NCI-H774 (cell line): Measurements from ENCODE around the gene BIRC5.

Source experiments
- DNase-seq: peaks from one replicate; lab custom pipeline; 2025; lab: John Stamatoyannopoulos, UW

BIRC5 gene

DNA sequence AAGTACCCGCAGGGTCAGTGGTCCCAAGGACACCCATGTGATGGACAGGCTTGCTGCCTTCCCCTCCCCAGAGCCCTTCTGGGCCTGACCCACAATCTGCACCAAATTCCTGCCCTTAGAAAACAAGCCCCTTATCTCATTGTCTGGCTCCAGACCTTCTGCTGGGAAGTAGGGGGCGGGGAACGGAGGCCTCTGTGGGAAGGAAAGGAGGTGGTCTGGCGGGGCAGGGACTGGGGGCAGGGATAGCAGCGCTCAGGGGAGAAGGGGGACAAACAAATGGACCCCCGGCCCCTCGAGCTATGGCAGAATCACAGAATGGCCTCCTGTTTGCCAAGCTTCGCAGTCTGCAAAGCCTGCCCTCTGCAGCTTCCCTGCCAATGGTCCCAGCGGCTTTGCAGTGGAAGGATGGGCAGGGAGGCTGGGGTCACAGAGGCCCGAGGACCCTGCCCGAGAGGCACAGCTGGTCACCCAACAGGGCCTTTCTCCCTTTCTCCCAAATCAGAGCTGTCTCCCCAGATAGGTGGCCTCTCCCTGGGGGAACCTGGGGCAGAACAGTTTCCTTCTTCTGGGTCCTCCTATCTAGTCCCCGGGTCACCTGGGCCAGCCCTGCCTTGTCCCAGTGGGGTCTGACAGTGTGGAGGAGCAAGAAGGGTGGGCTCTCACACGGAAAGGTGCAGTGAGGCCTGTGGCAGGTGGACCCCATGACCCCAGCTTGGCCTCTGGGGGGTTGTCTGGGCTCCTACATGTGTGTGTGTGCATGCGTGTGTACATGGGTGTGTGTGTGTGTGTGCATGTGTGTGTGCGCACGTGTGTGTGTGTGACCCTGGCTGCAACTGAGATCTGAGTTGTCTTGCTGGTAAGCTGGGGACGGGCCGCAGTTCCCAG, 42.9 kb downstream of the BIRC5 start:
- no peak for DNase-seq

DNA sequence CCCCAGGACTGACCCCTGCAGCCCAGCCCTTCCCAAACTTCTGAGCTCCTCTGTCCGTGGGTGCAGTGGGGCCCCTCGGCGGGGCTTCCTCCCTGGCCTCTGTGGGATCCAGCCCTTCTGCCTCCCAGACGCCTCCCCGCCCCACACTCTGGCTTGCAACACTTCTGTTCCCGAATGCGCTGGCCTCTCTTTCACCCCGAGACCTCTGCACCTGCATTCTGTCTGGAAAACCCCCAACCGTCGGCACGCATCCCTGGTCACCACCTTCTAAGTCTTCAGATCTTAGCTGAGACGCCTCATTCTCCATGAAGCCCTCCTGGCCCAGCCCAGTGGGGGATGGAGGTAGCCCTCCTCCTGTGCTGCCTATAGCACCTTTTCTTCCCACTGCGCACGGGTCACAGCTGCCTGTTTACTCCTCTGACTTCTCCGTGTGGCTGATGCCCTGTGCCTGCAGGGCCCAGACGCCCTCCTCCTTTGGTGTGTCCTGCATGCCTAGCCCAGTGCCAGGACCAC, 43.8 kb downstream of the BIRC5 start:
- no peak for DNase-seq

DNA sequence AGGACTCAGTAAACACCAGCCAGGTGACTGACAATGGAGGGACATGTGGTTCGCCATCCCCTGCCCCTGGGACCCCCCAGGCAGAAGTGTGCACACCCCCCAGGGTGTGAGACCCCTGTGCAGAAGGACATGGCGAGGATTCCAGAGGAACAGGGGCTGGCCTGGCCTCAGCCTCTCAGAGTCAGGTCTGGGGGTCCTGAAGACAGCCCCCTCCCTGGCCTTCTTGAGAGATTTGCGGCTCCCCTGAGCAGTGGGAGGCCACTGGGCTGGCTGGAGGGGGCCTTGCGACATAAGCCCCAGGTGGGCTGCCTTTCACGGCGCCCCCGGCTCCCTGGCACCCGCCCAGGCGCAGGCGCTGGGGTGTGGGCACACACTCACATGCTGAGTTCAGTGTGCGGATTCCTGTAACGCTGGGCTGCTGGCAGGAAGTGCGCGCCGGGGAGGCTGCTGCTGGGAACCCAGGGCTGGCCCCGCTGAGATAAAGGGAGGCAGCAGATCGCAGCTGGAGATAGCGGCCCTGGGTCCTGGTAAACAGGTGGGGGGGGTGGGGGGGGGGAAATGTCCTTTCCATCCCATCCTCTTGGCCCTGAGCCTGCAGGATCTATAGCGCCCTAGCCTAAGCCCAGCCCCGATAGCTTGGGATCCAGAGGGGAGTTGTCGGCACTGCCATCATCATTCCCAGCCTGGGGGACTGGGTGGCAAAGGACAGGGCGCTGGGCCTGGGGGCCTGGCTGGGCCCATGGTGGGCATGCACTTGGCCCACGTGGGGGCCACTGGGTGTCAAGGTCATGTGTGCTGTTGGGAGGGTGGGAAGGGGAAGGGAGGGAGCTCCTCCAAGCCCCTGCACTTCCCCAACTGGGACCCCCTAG, 44.5 kb downstream of the BIRC5 start:
- DNase-seq, result peak; percentile 25

DNA sequence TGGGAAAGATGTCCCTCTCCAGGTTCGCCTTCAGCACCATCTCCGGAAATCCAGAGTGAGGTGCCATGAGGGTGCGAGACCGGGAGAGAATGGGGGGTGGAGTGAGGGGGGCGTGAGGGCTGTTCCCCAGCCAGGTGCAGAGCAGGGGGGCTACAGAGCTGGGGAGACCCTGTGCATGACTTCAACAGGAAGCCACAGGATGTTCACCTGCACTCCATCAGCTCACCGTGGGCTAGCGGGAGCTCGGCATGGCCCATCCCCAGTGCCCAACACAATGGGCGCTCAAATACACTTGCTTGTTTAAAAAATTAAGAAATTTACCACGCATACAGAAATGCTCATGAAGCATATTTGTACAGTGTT, 45.1 kb downstream of the BIRC5 start:
- DNase-seq, result no peak

DNA sequence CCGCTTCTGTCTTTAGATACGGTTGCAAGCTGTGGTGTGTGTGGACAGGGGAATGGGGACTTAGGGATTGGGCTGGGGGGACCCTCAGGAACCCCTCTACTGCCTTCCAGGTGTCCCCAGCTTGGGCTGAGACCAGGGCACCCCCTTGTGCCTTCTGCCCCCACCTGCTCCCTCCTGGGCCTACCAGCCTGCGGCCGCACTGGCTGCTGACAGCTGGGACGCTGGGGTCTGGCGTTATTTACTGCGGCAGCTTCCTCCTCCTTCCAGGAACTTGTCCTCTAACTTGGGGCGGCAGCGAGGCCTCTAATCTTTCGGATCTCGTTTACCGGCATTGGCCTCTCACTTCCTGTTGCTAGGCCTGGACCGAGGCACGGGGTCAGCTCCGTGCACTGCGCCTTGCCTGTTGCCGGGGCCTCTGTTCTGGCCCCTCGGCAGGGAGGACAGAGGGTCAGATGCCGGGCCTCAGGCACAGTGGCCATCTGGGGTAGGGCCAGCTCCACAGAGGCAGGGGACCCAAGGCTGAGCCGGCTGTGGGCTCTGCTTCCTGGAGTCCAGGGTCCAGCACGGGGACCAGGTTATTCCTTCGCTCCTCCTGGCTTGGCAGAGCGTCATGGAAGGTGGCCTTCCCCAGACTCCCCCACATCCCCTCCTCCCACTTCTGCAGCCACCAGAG, 49.1 kb downstream of the BIRC5 start:
- no peak for DNase-seq

DNA sequence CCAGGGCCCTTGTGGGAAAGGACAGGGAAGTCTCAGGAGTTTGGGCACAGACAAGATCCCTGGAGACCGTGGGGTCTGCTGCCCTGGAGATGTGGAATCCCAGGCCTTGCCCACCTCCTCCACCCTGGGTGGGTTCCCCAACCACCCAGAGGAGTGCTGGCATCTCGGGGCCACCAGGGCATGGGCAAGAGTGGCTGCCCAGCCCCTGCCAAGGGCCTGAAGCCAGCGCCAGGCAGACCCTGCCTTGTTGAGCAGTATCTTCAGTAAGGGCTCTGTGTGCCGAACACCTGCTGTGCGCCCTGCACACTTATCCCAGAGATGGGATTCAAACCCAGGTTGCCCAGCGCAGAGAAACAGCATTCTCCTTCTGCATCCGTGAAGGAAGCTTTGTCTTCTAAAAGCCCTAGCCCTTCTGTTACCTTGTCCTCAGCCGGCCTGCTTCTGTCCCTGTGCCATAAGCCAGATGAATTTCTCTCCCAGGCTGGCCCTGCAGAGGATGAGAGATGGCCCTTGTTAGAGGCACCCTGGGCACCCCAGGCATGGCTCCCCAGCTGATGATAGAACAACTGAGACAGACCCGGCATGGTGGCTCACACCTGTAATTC, 49.8 kb downstream of the BIRC5 start:
- DNase-seq, result no peak

DNA sequence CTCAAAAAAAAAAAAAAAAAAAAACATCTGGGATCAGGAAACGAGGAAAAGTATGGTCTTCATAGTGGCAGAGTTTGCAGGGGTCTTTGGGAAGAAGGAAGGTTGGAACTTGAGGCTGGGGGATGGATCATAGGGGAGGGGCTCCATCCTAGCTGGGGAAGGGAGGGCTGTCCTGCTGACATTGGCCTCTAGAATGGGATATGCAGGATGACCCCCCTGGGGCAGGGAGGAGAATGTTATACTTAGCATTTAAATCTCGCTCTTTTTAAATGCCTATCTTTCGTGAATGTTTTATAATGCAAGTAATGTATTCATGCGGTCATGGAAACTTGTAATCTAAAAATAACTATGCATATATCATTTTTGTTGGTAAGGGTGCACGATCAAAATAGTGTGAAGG, 50.5 kb downstream of the BIRC5 start:
- no peak for DNase-seq

DNA sequence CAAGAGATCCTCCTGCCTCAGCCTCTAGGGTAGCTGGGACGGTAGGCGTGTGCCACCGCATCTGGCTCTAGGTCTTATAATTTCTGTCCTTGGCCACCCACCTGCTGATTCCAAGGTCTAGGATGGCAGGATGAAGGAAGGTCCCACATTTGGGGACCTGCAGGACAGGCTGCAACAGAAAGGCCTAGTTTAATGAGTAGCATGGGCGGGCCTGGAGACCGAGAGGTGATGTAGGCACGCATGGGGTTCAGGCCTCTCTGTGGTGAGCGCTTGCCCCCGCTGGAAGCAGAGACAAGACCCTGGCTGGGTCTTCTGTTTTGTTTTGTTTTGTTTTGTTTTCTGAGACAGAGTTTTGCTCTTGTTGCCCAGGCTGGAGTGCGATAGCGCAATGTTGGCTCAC, 51.1 kb downstream of the BIRC5 start:
- no peak for DNase-seq

DNA sequence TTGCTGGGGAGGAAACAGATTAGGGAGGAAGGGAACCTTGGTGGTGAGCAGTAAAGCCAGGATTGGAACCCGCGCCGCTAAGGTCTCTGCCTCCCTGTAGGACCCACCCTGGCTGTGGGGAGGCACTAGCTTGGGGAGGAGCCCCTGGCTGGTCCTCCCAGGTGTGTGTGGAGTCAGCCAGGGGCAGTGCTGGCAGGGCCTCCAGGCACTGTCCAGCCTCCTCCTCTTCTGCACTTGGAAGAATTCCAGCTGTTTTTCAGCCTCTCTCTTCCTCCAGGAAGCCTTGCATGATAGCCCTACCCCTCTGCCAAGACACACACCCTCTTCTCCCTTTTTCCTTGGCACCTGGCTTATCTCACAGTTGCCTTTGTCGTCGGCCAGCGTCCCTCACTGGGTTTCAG, 52.2 kb downstream of the BIRC5 start:
- DNase-seq, result no peak

DNA sequence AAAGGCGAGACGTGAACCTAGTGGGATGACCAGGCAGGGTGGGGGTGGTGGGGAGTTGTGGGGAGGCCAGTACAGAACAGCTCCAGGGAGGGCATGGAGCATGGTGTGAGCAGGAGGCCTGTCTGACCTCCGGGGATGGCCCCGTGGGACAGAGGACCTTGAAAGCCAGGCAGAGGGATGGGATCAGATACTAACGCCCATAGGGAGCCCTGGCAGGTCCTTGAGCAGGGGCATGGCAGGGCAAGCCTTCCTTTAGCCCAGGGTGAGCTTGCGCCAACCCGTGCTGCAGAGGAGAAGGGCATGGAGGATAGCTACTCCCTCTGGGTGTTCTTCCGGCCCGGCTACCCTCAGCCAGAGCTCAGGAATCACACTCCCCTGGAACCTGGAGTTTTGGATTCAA, 52.7 kb downstream of the BIRC5 start:
- no peak for DNase-seq

DNA sequence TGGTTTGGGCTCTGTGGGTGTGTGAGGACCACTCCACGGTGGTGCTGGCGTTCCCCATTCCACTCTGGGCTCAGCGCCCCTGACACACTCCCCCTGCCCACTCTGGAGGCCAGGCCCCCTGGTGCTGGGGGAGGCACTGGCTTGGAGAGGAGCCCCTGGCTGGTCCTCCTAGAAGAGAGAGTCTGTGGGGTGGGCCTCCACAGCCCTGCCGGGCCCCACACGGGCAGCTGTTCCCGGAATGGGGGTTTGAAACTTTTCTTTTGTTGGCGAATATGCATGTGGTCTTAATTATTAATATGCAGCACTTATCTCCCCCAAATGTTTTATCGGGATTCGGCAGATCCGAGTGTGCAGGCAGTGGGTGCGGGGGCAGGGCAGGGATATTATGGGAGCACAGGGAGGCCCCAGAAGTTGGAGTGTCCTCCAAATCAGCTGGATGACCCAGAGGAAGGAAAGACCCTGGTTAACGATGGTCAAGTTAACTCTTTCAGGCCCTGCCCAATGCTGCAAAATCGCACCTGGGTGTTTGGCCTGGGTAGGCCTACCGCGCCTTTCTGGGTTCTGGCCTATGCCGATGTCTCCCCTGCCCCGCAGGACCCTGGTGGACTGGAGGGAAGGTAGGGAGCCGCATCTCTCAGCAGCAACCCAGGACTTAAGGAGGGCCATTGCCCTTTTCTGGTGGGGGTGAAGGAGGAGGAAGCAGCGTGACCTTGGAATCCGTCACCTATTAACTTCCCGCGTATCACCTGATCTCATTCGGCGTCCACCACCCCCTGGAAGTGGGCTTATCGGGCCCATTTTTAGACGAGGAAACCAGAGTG, 53.4 kb downstream of the BIRC5 start:
- no peak for DNase-seq

DNA sequence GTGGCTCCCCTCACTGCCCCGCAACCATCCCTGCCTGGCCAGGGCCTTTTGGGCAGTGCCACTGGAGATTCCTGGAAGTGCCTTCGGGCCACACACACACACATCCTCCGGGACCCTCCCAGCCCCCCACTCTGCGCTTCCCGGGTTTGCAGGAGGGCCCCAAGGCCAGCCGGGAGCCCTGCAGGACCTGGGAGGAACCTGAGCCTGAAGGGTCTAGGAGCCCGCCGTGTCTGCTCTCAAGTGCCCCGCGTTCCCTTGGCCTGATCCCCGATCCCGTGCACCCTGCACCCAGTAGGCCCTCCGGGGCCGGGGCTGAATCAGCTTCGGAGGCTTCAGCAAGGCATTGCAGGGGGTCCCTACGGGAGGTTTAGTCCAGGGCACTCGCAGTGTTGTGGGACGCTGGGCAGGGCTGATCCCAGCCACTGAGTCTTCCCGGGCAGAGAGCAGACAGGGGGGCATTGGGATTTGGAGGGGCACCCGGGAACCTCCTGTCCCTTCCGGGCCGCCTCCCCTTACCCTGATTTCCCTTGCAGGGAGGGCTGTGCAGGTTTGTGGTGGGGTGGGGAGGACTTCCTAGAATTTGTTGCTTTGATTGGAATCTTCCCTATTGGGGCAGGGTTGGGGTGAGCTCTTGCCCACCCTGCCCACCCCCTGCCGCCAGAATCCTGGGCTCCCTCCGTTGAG, 54.3 kb downstream of the BIRC5 start:
- no peak for DNase-seq

DNA sequence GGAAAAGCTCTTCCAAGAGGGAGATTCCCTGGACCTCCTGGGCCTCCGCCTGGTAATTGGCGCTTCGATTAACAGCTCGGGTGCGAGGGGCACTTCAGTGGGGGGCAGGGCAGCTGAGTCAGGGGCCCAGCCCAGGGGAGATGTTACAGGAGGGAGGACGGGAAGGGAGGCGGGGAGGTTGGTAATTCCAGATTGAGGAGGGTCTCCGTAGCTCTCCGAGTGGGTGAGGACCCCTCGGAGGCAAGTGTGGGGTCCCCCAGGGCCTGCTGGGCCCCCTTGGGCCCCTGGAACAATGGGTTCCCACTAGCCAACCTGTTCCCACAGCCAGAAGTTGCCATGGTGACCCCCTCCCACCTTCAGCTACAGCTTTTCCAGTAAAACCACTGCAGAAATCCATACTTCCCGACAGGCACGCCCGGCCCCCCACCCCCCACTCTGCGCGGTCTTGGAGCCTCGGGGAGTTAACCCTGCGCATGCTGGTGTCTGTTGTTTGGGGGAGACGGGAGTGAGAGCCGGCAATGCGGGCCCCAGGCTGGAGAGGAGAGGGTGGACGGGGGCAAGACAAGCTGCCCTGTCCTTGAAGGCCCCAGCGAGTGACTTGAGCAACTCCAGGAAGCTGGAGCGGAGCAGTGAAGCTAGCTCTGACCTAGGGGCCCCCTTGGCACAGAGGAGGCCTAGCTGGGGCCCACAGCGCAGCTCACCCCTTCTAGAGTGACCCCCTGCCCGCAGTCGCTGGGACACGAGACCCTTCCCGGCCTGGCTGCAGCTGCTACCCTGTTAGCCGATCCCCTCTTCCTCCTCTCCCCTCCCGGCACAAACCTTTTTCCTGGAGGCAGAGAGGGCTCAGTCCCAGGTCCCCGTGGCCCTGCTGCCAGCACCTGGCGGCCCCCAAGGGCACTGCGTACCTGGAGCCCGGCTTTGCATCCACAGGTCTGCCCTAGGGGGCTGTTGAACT, 55.2 kb downstream of the BIRC5 start:
- DNase-seq, result no peak

DNA sequence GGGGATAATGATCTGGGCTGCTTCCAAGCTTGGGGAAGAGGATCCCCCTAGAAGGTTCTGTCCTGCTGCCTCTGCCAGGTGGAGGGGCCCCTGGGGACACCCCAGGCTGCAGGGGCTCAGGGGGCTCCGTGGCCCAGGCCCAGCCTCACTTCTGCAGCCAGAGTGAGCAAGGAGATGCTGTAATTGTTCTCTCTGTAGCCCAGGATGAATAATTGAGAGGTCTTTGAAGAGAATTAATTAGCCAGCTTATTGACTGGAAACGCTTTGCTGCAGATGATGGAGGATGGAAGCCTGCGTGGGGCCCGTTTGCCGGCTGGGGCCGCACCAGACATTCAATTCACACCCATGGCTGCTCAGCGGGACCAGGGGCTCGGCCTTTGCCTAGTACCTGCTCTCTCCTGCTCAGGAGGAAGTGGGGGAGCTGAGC, 55.9 kb downstream of the BIRC5 start:
- DNase-seq, result no peak

DNA sequence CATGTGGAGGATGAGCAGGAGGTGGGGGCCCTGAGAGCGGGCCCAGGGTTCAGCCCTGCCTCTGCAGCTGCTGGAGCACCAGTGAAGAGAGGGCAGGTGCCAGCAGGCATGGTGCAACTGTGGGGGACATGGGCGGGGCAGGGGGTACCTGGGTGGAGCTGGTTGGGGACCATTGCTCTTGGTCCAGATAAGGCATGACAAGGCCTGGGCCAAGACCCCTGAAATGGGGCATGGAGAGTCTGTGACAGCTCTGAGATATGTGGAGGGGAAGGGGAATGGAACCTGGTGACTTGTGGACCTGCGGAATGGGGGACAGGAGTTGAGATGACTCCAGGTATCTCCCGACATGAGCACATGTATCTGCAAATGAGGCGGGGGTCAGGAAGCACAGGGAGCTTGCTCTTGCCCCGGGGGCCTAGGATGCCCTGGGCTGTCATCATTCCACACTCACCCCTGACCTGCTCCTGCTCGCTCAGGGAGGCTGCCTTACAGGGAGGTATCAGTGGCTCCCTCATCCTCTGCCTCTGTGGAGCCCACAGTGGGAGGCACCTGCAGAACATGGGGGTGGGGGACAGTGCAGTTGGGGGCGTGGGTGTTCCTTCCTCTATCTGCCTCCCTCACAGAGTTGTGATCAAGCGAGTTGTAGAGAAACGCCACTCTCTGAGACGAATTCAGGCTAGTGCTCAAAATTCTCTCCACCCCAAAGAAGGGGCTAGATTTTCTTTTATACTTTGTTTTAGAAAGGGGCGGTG, 57.5 kb downstream of the BIRC5 start:
- DNase-seq, result no peak

DNA sequence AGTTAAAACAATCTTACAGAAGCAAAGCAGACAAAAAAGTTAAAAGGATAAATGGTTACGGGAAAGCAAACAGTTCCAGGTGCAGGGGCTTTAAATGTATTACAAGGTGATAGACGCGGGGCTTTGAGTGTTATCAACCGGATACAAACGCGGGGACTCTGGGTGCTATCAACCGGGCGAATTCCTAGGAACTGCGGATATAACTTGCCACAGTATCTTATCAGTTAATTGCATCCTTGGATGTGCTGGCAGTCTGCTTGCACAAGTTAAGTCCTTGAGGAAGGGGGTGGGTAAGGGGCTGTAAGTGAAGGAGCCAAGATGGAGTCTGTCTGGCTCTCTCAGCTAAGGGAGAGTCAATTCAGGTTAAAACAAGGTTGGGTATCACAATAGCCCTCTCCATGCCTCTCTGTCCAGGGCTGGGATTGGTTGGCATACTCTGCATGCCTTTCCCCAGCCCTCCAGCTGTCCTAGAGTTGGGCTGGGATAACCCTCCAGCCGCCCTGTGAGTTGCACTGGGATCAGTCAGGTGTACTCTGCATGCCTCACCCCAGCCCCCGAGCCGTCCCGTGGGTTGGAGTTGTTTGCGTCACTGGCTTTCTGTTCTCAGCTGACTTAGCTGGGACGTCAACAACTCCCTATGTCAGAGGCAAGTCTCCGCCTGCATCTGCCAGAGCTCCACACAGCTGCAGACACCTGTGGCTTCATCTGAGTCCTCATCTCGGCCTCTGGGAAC, 58.3 kb downstream of the BIRC5 start:
- peak; percentile 30 for DNase-seq

DNA sequence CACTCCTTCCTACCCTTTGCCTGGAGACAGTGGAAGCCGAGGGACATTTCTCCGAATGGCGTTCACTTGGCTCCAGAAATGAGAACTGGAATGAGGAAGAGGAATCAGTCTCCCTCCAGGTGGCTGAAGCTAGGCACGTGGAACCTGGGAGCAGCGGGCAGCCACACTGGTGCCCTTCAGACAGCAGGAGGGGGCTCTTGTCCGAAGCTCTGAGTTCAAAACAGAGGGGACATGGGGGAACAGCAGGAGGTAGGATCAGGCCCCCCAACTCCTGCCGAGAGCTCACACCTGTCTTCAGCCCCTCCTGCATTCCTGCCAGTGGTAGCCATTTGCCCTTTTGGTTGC, 58.8 kb downstream of the BIRC5 start:
- DNase-seq, result no peak

DNA sequence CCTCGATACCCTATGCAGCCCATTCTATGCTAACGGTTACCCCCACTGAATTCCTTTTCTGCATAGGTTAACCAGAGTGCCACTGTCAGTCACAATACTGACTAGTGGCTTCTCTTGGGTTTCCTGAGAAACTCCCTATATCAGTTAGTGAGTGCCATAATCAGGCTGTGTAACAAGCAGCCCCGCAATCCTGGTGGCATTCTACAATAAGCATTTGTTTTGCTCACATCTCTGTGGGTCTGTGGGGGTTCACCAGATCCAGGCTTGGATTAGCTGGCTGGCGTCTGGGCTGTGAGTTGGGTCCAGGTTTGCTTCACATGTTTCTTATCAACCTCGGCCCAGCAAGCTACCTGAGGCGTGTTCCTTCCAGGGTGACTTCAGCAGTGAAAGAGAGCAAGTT, 59.8 kb downstream of the BIRC5 start:
- no peak for DNase-seq
